ENCODE measurements around the gene RNASEL.

The RNASEL gene

DNA sequence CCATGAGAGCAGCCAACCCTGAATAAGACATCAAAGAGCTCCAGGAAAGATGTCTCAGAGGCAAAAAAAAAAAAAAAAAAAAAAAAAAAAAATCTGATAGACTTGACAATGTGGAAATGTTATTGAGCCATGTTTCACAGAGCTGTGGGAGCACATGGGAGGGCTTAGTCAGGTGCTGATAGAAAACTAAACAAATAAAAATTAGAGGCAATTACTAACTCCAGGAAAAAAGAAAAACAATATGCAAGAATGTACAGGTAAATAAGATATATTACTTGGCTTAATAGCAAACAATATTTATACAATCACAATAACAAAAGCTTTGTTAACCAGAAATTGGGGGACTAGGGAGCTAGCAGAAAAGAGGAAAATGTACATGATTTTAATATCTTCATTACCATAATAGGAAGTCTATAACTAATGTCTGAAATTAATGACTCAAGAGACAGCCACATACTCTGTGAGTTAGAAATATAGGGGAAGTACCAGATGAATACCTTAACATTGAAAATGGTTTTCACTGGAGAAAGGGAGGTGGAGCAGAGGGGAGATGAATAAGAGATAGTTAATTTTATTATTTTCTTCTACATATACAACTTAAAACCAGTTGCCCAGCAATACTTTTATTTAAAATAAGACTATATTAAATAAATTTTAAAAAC is 32.0 kb upstream of the RNASEL start:
- no peak overlapping the region for H3K27ac ChIP-seq
- no peak for TF ChIP-seq ZFX (IDR thresholded peaks at IDR 0.05; ENCODE audit: borderline replicate concordance)
- TF ChIP-seq, protein P1, sequence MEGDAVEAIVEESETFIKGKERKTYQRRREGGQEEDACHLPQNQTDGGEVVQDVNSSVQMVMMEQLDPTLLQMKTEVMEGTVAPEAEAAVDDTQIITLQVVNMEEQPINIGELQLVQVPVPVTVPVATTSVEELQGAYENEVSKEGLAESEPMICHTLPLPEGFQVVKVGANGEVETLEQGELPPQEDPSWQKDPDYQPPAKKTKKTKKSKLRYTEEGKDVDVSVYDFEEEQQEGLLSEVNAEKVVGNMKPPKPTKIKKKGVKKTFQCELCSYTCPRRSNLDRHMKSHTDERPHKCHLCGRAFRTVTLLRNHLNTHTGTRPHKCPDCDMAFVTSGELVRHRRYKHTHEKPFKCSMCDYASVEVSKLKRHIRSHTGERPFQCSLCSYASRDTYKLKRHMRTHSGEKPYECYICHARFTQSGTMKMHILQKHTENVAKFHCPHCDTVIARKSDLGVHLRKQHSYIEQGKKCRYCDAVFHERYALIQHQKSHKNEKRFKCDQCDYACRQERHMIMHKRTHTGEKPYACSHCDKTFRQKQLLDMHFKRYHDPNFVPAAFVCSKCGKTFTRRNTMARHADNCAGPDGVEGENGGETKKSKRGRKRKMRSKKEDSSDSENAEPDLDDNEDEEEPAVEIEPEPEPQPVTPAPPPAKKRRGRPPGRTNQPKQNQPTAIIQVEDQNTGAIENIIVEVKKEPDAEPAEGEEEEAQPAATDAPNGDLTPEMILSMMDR (IDR thresholded peaks at IDR 0.05) = no peak

DNA sequence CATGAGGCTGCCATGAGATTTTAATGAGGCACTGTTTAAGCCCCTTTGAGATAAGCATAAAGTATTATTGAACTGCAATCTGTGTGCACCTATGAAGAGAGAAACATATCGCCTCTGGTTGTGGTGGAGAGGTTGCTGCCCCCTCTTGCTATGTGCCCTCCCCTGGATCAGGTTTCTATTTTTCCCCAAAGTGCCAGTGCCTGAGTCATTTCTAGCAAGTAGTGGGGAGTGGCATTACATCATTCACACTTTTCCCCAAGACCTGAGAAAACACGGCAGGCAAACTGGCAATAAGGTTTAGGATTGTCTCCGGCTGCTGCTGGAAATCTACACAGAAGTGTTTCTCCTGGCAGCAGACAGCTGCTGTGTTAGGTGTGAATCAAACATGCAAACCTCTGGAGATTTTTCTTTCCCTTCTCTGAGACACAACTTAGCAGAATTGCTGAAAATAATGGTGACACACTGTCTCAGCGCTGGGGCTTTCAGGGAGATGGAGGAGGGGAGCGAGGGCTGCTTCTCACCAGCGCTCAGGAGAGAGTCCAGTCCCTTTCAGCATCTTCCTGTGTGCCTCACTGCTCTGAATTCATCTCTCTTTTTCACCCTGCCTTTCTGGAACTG is 28.8 kb upstream of the RNASEL start:
- no peak overlapping the region for H3K27ac ChIP-seq
- TF ChIP-seq ZFX (IDR thresholded peaks at IDR 0.05; ENCODE audit: borderline replicate concordance) = no peak
- TF ChIP-seq, protein P1 (IDR thresholded peaks at IDR 0.05) = no peak

DNA sequence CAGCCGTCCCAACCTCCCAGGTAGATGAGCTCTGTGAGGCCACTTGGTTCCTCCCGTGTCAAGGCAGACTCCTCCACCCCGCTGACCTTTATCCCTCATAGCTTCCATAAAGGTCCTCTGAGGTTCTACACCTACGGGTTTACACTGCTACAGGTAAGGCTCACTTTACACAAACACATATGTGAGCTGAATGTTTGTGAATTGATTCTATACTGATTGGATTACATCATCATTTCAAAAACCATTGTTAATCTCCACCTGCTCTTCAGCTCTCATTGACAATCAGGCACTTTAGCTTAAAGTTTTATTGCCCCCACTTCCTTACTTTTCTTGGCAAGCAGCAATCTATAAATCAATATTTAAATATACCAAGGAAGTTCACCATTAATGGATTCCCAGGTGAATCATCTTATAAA is 28.0 kb upstream of the RNASEL start:
- H3K27ac ChIP-seq = no peak overlapping the region
- no peak for TF ChIP-seq ZFX (IDR thresholded peaks at IDR 0.05; ENCODE audit: borderline replicate concordance)
- TF ChIP-seq, protein P1 (IDR thresholded peaks at IDR 0.05) = no peak

DNA sequence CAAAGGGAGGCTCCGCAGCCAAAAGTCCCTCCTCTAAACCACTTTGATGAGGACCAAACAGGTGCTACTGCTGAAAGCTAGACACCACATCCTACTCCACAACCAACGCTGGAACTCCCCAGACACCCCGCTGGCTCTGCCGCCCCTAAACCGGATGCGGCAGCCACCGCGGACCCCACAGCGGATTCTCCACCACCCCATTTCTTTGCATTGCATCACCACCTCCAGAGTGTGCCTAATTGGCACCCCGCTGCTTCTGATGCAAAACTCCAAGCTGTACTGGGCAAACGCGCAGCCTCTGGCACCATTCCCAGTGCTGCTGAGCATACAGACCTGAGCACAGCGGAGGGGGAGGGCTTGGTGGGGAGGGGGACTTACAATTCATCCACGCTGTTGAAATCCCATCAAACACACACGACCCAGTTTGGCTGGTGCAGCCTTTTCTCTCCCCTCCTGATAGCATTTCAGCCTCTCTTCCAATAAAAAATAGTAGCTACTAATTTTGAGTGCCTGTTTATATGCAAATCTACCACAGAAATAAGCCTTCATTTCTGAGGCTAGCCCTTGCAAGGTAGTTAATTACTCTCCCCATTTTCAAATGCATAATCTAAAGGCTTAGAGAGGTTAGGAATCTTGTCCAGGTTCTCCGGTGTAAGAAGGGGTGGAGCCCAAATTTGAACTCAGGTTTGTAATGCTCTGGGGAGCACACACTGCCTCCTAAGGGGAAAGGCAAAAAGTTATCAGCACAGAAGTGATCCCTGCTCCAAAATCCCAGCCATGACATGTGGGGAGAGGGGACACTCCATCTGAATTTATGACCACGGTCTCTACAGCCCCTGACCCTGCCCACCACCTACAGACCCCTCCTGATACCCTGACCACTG is 27.3 kb upstream of the RNASEL start:
- TF ChIP-seq ZFX (IDR thresholded peaks at IDR 0.05; ENCODE audit: borderline replicate concordance) = no peak
- TF ChIP-seq, protein P1 (IDR thresholded peaks at IDR 0.05) = no peak
- no peak overlapping the region; the same call in 1 of the 2 replicates for H3K27ac ChIP-seq

DNA sequence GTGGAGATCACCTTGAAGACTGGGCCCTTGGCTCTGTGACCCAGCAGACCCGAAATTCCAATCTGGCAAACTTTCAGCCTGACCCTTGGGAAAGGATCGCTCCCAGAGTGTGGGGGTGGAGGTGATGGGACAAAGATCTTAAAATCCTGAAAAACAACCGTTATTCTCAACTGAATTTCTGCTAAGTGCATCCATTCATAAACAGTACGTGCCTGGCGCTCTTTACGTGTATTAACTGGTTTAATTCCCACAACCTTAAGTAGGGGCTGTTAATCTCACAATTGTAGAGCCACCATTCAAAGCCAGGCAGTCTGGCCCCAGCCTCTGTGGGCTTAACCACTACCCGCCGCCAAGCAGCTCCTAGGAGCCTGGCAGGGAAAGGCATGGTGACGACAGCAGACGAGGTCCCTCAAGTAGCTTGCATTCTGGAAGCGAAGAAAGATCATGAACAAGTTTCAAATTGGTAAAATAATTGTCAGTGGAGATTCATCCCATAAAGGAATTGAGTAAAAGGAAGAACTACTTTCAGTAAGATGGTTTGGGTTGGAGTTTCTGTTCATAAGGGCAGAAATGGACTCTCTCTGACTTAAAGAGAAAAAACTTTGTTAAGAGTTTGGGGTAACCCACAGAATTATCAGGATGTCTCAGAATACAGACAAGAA is 26.5 kb upstream of the RNASEL start:
- TF ChIP-seq ZFX (IDR thresholded peaks at IDR 0.05; ENCODE audit: borderline replicate concordance) = no peak
- TF ChIP-seq, protein P1 (IDR thresholded peaks at IDR 0.05) = no peak
- peak overlapping the region; percentile 65 for H3K27ac ChIP-seq

DNA sequence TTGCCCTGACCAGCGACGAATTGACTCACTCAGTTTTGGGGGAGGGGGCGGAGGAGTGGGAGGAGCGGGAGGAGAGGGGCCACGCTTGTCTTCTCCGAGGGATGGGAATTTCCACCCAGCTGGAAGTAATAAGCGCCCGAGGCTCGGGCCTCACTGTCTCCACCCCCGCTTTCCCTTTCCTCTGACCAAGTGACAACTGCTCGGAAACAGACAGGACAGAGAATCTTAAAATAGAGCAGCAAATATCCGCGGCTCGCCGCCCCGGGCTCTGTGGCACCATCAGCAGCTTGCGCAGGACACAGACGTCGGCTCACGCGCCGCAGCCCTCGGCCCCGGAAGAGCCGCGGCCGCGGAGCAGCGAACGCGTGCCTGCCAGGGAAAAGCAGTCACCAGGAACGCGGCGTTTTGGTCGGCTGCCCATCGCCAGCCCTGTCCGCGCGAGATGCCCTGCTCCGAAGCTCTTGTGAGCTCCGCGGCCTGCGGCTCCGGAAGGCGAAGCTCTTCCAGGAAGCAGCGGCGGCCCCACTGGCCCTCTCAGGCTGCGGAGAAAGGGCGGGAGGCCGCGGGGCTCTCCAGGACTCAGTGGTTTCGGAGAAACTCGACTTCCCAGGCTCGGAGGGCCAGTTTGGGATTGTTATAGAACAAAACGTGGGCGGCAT is 25.9 kb upstream of the RNASEL start:
- TF ChIP-seq ZFX (IDR thresholded peaks at IDR 0.05; ENCODE audit: borderline replicate concordance) = no peak
- TF ChIP-seq, protein P1 (IDR thresholded peaks at IDR 0.05) = no peak
- peak overlapping the region; percentile 65 for H3K27ac ChIP-seq

All from 22Rv1 (cell line).